Mesenchymal stem cell (in vitro differentiated cells and primary cell): ENCODE data around the gene BACE1-AS.

ENCODE experiments used
- DNase-seq: peaks from one replicate; pipeline ENCODE4 v3.0.0-alpha.2; 2013
- H2AFZ ChIP-seq: one replicate; pipeline ENCODE4 v1.6.1; 2013; ENCODE audit warnings: low read depth, mild to moderate bottlenecking, control low read depth, inconsistent platforms, low read length, moderate library complexity
- H2AK5ac ChIP-seq: 2 replicates; pipeline ENCODE4 v1.6.1; 2013; ENCODE audit warnings: low read length, moderate library complexity, mild to moderate bottlenecking, inconsistent platforms; ENCODE audit not compliant: severe bottlenecking
- H2BK120ac ChIP-seq: one replicate; pipeline ENCODE4 v1.6.1; 2013; ENCODE audit warnings: low read depth, mild to moderate bottlenecking, inconsistent platforms, low read length, moderate library complexity
- H2BK12ac ChIP-seq, 2 experiments: one replicate each; pipeline ENCODE4 v1.6.1; 2013; ENCODE audit warnings: inconsistent platforms in 2 of 2, low read length in 2 of 2, mild to moderate bottlenecking in 2 of 2, moderate library complexity in 2 of 2, control low read depth in 1 of 2
- H2BK15ac ChIP-seq: one replicate; pipeline ENCODE4 v1.6.1; 2013; ENCODE audit warnings: mild to moderate bottlenecking, low read depth, inconsistent platforms; ENCODE audit not compliant: poor library complexity, severe bottlenecking
- H2BK5ac ChIP-seq: 2 replicates; pipeline ENCODE4 v1.6.1; 2013; ENCODE audit warnings: low read depth, mild to moderate bottlenecking, low read length, control low read depth, inconsistent platforms; ENCODE audit not compliant: poor library complexity, severe bottlenecking
- H3K14ac ChIP-seq, 2 experiments: one replicate each; pipeline ENCODE4 v1.6.1; 2013; ENCODE audit warnings: inconsistent platforms in 2 of 2, low read length in 2 of 2, control low read depth in 1 of 2, mild to moderate bottlenecking in 1 of 2, moderate library complexity in 1 of 2
- H3K18ac ChIP-seq, 2 experiments: one replicate each; pipeline ENCODE4 v1.6.1; 2013; ENCODE audit warnings: inconsistent platforms in 2 of 2, low read length in 2 of 2, control low read depth in 1 of 2, low read depth in 1 of 2, mild to moderate bottlenecking in 1 of 2
- H3K23ac ChIP-seq, 2 experiments: one replicate each; pipeline ENCODE4 v1.6.1; 2013; ENCODE audit warnings: inconsistent platforms in 2 of 2, low read length in 2 of 2, mild to moderate bottlenecking in 2 of 2, moderate library complexity in 2 of 2, control low read depth in 1 of 2
- H3K27ac ChIP-seq: 2 replicates; pipeline ENCODE4 v1.5.1; 2013; ENCODE audit warnings: mild to moderate bottlenecking, moderate library complexity, low read length, control low read depth, inconsistent platforms; ENCODE audit not compliant: poor library complexity, severe bottlenecking
- H3K27me3 ChIP-seq, 2 experiments: 2 replicates each; pipeline versions ENCODE4 v1.6.1 to v1.7.0; 2013; ENCODE audit warnings: low read length in 2 of 2, mild to moderate bottlenecking in 2 of 2, moderate library complexity in 2 of 2, control low read depth in 1 of 2, inconsistent platforms in 1 of 2; ENCODE audit not compliant: control insufficient read depth in 1 of 2, insufficient read depth in 1 of 2
- H3K36me3 ChIP-seq, 2 experiments: 2 replicates each; pipeline versions ENCODE4 v1.6.1 to v1.7.0; 2013; ENCODE audit warnings: low read length in 2 of 2, control low read depth in 1 of 2, inconsistent platforms in 1 of 2, low read depth in 1 of 2, mild to moderate bottlenecking in 1 of 2; ENCODE audit not compliant: insufficient read depth in 2 of 2, control insufficient read depth in 1 of 2
- H3K4ac ChIP-seq, 2 experiments: one replicate each; pipeline ENCODE4 v1.6.1; 2013; ENCODE audit warnings: inconsistent platforms in 2 of 2, low read length in 2 of 2, mild to moderate bottlenecking in 2 of 2, moderate library complexity in 2 of 2, control low read depth in 1 of 2, low read depth in 1 of 2
- H3K4me1 ChIP-seq: 2 replicates; pipeline ENCODE4 v1.6.1; 2013; ENCODE audit warnings: low read depth, low read length, control low read depth; ENCODE audit not compliant: control insufficient read depth, insufficient read depth
- H3K4me2 ChIP-seq: 2 replicates; pipeline ENCODE4 v1.6.1; 2013; ENCODE audit warnings: low read length, mild to moderate bottlenecking, inconsistent platforms; ENCODE audit not compliant: poor library complexity, severe bottlenecking
- H3K4me3 ChIP-seq, 2 experiments: 2 replicates each; pipeline versions ENCODE4 v1.5.1 to v1.7.0; 2013; ENCODE audit warnings: low read length in 2 of 2, mild to moderate bottlenecking in 2 of 2, control low read depth in 1 of 2, low read depth in 1 of 2; ENCODE audit not compliant: insufficient read depth in 1 of 2
- H3K79me1 ChIP-seq: replicated peaks from 2 replicates; pipeline ENCODE4 v1.6.1; 2013; ENCODE audit warnings: mild to moderate bottlenecking, control low read depth, low read length, inconsistent platforms; ENCODE audit not compliant: poor library complexity, severe bottlenecking
- H3K9ac ChIP-seq: 2 replicates; pipeline ENCODE4 v1.7.0; 2013; ENCODE audit warnings: mild to moderate bottlenecking, low read length, moderate library complexity
- H3K9me3 ChIP-seq: 2 replicates; pipeline ENCODE4 v1.7.0; 2013; ENCODE audit warnings: mild to moderate bottlenecking, low read length; ENCODE audit not compliant: control insufficient read depth
- H4K8ac ChIP-seq: one replicate; pipeline ENCODE4 v1.6.1; 2013; ENCODE audit warnings: inconsistent platforms, mild to moderate bottlenecking, low read length, moderate library complexity
- H4K91ac ChIP-seq: one replicate; pipeline ENCODE4 v1.6.1; 2013; ENCODE audit warnings: mild to moderate bottlenecking, low read length, inconsistent platforms
- WGBS: methylation state at CpG from one replicate; pipeline ENCODE4 v1.1.7; 2013; ENCODE audit warnings: mixed read lengths; 5-methylcytosine and 5-hydroxymethylcytosine counted together

Gene BACE1-AS

GRCh38 chr11:117281159-117281558 is 10.0 kb upstream of the BACE1-AS start:
- H2AFZ ChIP-seq, result no peak overlapping the region
- DNase-seq, result peak; percentile 96
- no peak overlapping the region for H2BK120ac ChIP-seq
- H3K36me3 ChIP-seq, result peaks cover 21 to 52% of the 10 kb centered on the region in 2 experiments
- H3K4me2 ChIP-seq, result no peak overlapping the region
- no peak overlapping the region for H3K14ac ChIP-seq
- peaks cover 7% of the 10 kb centered on the region for H3K4me1 ChIP-seq
- H4K8ac ChIP-seq, result no peak overlapping the region
- no peak overlapping the region for H2BK15ac ChIP-seq
- H2AK5ac ChIP-seq, result no peak overlapping the region
- H3K9ac ChIP-seq, result peak overlapping the region; percentile 58
- no peak overlapping the region for H3K4ac ChIP-seq
- no peak overlapping the region for H2BK5ac ChIP-seq
- 0% methylated on average over 6 of the region's 6 CpGs for WGBS
- H4K91ac ChIP-seq, result no peak overlapping the region
- peak overlapping the region; percentile 88 for H3K27ac ChIP-seq
- no peak overlapping the region for H3K23ac ChIP-seq
- no peaks in the 10 kb centered on the region for H3K9me3 ChIP-seq
- H3K4me3 ChIP-seq, result no peak overlapping the region
- H3K18ac ChIP-seq, result peak overlapping the region in 1 of 2 experiments; percentile 68
- H2BK12ac ChIP-seq, result peak overlapping the region in 1 of 2 experiments; percentile 77
- H3K27me3 ChIP-seq, result no peaks in the 10 kb centered on the region
- H3K79me1 ChIP-seq, result peaks cover 6% of the 10 kb centered on the region

DNA sequence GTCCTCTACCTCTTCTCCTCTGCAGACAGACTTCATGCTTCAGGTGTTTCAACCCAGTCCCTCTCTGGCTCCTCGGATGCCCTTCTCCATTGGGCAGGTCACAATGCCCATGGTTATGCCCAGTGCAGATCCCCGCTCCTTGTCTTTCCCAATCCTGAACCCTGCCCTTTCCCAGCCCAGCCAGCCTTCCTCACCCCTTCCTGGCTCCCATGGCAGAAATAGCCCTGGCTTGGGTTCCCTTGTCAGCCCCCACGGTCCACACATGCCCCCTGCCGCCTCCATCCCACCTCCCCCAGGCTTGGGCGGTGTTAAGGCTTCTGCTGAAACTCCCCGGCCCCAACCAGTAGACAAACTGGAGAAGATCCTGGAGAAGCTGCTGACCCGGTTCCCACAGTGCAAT is 9.3 kb upstream of the BACE1-AS start:
- WGBS, result 95% methylated on average over 7 of the region's 7 CpGs

DNA sequence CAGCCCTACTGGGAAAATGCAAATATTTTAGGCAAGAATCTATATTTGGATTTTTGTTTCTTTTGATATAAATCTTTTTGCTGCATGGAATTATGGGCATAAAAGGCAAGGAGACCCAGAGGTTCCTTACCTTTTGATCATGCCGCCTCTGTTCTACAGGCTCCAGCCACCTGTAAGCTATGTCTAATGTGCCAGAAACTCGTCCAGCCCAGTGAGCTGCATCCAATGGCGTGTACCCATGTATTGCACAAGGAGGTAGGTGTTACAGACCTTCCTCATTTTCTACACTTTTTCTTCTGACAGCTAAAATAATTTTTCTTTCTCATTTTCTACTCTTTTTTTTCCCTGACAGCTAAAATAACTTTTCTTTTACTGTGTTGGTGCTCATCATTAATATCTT is 8.2 kb upstream of the BACE1-AS start:
- Histone ChIP-seq H4K8ac (no peak overlapping the region), H2BK12ac (no peak overlapping the region), H3K4me1 (peaks cover 7% of the 10 kb centered on the region), H3K4me2 (no peak overlapping the region), H3K27ac (no peak overlapping the region), H2BK15ac (no peak overlapping the region), H3K36me3 (peaks cover 27 to 70% of the 10 kb centered on the region in 2 experiments), H2BK120ac (no peak overlapping the region), H3K14ac (no peak overlapping the region), H3K4me3 (no peak overlapping the region), H3K27me3 (no peaks in the 10 kb centered on the region), H2AK5ac (no peak overlapping the region), H4K91ac (no peak overlapping the region), H3K4ac (no peak overlapping the region), H3K79me1 (peaks cover 7% of the 10 kb centered on the region), H3K18ac (no peak overlapping the region), H3K23ac (no peak overlapping the region), H3K9me3 (no peaks in the 10 kb centered on the region), H3K9ac (no peak overlapping the region), H2BK5ac (no peak overlapping the region), H2AFZ (no peak overlapping the region)
- 96% methylated on average over 3 of the region's 3 CpGs for WGBS
- DNase-seq, result no peak

More for the DNA sequence above, 9.3 kb upstream of the BACE1-AS start:
- Histone ChIP-seq H3K18ac (peak overlapping the region; percentile 9 to 58), H3K79me1 (peaks cover 6% of the 10 kb centered on the region), H3K23ac (no peak overlapping the region), H2AK5ac (peak overlapping the region; percentile 38), H3K4me2 (no peak overlapping the region), H3K4ac (peak overlapping the region in 1 of 2 experiments; percentile 54), H3K14ac (no peak overlapping the region), H3K9ac (peak overlapping the region; percentile 33), H3K27me3 (no peaks in the 10 kb centered on the region), H2BK120ac (no peak overlapping the region), H3K4me3 (no peak overlapping the region), H2AFZ (no peak overlapping the region), H2BK5ac (no peak overlapping the region), H3K36me3 (peaks cover 21 to 59% of the 10 kb centered on the region in 2 experiments), H2BK12ac (peak overlapping the region; percentile 37 to 99), H3K4me1 (peaks cover 7% of the 10 kb centered on the region), H2BK15ac (no peak overlapping the region), H3K9me3 (no peaks in the 10 kb centered on the region), H4K91ac (peak overlapping the region; percentile 85), H3K27ac (peak overlapping the region; percentile 5), H4K8ac (peak overlapping the region; percentile 30)
- no peak for DNase-seq

GRCh38 chr11:117284053-117284452 is 7.1 kb upstream of the BACE1-AS start:
- Histone ChIP-seq H3K4me3 (no peak overlapping the region), H4K8ac (no peak overlapping the region), H2AFZ (no peak overlapping the region), H3K9me3 (no peaks in the 10 kb centered on the region), H3K4ac (no peak overlapping the region), H3K36me3 (peaks cover 30 to 81% of the 10 kb centered on the region in 2 experiments), H3K9ac (no peak overlapping the region), H3K23ac (no peak overlapping the region), H2BK15ac (no peak overlapping the region), H4K91ac (no peak overlapping the region), H2BK12ac (no peak overlapping the region), H3K14ac (no peak overlapping the region), H3K18ac (no peak overlapping the region), H2AK5ac (no peak overlapping the region), H3K27ac (no peak overlapping the region), H3K4me2 (no peak overlapping the region), H2BK5ac (no peak overlapping the region), H2BK120ac (no peak overlapping the region), H3K79me1 (peaks cover 5% of the 10 kb centered on the region), H3K4me1 (peaks cover 7% of the 10 kb centered on the region), H3K27me3 (no peaks in the 10 kb centered on the region)
- 100% methylated on average over 2 of the region's 2 CpGs for WGBS
- DNase-seq, result no peak
